Fibroblast of skin of right biceps (primary cell): ENCODE data around the gene CSNK2A1.
A peak's percentile ranks its signal among the peaks of the same experiment; 100 is the strongest.

Experiments
- DNase-seq: peaks from one replicate; pipeline ENCODE4 v3.0.0-alpha.2; 2013

Gene CSNK2A1

DNA sequence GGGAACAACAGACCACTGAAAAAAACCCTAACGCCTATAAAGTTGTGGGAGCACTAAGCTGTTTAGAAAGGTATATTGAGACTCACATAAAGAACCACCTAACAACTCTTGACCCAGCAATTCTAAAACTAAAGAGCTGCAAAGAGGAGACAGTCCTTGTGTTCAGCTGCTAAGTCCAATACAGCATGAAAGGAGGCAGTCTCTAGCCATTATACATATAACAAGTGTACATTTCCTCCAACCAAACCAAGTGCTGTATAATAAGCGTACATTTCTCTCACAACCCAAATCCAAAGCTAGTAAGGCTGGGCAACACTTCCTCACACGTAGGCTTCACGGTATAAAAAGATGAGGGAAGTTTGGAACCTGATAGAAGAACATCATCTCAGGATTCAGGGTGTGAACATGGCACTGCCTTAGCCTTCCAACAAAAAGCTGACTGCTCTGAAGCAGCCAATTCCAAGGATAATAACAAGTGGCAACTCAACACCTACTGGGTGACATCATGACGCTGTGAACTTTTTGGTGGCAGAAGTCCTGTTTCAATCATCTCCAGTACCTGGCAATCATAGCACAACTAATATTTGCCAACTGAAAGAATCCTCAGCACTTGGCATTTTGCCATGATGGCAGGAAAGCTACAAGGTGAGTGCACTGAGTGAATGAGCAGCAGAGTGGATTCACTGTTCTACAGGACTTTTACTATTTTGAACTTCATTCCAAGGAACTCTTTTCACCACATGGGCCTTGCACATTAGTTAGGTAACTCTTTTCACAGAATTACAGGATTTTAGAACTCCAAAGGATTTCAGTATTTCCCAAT lies 97.9 kb downstream of the CSNK2A1 start:
- no peak for DNase-seq

DNA sequence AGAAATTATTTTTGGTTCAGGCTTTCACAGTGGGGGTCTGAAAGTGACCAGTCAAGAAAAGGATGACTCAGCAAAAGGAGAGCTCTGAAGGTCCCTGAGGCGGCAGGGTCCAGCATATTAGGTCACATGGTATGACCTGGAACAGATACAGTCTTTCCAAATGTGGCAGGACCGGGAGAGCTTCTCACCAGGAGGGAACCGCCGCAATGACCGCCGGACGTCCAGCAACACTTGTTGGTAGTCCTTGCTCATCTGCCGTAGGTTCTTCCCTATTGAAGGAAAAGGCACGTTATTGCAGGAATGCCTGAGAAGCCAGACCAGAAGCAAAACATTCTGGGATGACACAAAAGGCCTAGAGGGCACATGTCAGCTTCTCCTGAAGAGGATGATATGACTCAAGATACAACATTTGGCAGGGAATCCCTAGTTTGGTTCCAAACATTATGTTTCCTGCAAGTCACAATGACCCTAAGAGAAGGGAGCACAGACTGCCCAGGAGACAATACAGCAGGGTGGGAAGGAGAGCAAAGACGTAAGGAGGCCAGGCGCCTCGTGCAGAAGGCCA lies 98.6 kb downstream of the CSNK2A1 start:
- peak; percentile 28 for DNase-seq

DNA sequence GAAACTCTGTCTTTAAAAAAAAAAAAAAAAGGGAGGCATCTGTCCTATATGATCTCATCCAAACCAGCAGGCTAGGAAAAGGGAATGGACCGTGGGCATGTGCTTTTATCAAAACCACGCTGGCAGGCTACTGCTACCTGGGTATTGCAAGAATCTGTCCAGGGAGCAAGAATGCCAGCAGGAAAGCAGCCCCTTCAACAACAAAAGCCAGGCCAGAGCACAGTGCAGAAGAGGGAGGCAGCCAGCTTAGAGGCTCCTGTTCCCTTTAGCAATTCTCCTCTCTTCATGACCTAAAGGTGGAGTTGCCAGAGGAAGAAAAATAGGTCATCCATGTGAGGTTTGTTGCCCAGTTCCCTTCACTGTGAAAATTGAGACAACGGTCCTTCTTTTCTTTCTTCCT lies 99.5 kb downstream of the CSNK2A1 start:
- no peak for DNase-seq

DNA sequence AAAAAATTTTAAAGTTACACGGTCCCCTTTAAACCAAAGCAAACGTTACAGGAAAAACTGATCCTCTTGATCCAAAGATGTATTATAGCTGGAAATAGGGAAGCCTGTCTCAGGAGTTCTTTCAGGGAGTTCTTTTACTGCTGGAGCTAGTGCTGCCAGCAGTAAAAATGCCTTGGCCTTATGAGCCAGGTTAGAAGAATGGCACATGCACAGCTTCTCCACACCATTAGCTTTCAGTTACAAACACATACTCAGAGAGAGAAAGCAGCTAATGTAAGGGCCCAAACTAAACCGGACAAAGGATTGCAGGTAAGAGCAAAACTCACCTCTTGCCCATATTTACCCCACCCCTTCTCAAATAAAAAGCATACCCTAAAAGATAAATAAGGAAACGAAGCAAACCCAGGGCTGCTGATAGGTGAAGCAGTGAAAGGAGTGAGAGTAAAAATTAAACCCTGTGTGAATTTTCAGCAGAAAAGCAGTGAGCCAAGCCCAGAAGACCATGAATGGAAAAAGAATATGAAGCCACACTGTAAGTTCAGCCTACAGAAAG lies 100.3 kb downstream of the CSNK2A1 start:
- no peak for DNase-seq

- DNase-seq, result peak; percentile 24
Measured at GRCh38 chr20:440636-441035, 103.0 kb downstream of the CSNK2A1 start.

GRCh38 chr20:440148-440547 lies 103.4 kb downstream of the CSNK2A1 start:
- DNase-seq, result no peak

DNA sequence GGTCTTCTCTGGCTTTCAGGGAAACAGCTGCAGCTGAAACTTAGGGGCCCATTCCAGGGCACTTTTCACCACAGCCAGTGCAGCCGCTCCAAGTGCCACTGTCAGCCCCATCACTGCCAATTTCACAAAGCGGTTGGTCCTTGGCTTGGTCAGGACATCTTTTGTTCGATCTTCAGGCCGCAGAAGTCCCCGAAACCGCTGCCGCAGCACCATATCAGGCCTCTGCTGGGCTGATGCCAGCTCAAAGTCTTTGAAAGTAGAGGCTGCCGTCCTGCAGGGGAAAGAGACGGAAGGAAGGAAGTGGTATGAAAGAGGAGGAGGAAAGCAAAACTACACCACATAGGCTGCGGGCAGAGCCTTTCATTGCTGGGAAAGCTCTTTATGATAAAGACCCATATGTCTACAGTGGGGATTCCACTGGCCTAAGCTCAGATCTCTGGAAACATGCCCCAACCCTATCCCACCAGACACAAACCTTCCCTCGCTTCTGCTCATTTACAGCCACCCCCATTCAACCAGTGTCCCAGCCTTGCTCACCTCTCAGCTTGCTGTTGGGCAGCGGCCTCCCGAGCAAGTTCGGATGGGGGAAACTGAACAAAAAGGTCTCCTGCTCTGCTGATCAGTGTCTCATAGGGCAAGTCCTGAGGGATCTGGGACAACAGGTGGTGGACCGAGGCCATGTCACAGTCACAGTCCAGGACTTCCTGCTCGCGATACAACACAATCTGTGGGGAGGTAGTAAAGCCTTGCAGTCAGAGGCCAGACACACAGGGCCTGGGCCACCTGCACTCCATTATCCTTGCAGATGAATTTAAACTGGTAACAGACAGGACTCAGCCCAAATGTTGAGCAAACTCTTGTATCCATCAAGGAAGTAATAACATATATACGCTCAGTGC lies 104.8 kb downstream of the CSNK2A1 start:
- no peak for DNase-seq

- no peak for DNase-seq
Measured at GRCh38 chr20:437787-438486, 105.7 kb downstream of the CSNK2A1 start.

DNA sequence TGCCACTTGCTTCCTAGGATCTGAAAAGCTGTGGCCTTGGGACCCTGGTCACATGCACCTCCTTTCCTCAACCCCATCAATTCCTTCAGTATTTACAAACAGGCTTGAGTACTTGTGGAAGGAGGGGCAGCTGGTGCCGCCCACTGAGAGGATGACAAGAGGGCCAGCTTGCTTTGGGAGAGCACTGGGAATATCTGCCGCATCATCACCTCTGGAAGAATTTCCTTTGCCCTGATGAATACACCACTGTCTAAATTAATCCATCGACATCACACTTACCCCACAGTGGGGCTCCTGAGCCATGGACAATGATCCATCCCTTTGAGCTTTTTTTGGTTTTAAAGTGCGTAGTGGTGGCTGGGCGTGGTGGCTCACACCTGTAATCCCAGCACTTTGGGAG lies 107.1 kb downstream of the CSNK2A1 start:
- DNase-seq, result no peak

DNA sequence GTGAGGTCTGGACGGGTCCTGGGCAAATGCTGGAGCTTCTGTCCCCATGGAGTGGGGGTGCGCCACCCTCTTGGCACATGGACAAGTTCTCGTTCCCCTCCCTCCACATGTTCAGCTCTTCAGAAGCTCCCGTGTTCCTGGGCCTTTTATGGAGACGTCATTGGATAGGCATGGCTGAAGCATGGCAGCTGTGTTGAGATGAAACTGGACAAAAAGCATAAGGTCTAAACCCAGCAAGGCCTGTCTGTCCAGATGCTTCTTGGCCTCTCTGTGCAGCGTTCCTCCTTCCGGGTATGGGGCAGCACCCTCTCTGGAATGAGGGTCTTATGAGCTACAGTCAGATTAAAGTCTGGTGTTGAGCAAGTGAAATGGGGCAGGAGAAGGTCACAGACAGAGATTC lies 108.0 kb downstream of the CSNK2A1 start:
- DNase-seq, result no peak

DNA sequence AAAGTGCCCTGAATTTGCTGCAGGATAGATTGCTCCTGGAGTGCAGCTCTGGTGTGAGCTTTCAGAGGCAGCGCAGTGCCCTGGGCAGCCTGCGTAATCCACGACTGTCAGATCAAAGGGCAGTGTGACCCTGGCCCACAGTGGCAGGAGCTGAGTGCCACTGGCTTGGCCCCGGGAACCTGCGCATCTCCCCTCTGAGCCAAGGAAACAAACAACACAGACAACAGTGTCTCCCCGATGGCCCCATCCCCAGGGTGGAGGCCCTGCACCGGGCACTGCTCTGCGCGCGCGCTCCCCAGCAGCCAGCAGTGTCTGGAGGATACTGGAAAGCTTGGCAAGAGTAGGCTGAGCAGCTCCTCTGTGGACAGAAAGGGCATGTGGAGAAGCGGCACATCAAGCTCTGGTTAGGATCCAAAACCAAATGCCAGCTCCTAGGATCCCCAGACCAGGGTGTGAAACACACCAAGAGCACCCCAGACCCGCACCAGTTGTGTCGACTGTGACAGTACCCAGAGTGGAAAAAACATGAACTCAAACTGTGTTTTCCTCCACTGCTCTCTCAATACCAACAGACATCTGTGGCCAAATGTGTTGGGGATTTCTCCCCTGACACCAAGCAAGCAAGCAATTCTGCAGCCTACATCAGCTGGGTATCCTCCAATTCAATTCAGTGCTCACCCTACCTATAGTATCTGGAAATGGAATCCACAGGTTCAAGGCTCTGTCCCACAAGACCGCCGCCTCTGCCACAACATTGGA lies 108.8 kb downstream of the CSNK2A1 start:
- DNase-seq, result no peak

GRCh38 chr20:434221-434620 lies 109.4 kb downstream of the CSNK2A1 start:
- no peak for DNase-seq

DNA sequence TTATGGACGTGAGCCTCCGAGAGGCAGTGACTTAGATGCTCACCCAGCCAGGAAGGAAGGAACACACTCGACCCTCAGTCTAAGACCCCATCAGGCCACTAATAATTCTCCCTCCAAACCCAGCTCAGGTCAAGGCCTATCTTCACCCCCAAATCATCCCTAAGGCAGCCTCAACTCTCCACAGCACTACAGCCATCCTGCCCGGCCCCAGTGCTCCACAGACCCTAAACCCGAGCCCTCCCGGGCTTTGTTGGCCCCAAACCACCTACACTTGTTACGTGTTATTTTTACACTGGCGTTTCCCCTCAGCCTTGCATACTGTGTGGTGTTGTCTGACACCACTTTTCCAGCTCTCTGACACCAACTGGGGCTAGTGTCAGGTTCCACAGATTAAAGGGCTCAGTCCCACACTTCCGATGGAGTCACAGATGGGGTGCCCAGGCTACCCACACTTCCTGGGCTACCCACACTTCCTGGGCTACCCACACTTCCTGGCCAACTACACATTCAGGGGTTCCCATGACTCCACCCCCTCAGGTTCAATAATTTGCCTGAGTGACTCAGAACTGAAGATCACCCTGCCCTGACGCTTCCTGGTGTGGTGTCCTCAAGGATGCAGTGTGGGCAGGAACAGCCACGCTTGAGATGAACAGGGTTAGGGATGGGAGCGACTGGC lies 110.2 kb downstream of the CSNK2A1 start:
- DNase-seq, result no peak

GRCh38 chr20:432677-433299 lies 110.8 kb downstream of the CSNK2A1 start:
- no peak for DNase-seq

DNA sequence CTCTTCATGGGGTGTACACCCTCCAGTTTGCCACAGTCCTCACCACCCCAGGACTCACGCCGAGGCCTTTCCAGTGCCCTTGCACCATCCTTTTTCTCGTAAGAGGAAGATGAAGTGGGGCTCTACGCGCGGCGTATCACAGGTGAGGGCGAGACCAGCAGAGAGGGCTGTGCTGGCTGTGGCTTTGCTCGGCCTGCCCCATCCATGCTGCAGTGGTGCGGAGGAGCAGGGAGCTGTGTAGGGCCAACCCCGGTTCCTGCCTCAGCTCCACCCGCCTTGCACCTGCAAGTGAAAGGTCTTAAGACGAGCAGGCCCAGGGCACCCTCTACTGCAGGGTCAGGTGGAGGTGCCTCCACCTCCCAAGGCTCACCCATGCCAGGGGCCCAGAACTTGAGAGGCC lies 111.4 kb downstream of the CSNK2A1 start:
- DNase-seq, result no peak

- DNase-seq, result peak; percentile 67
Measured at GRCh38 chr20:431012-431904, 112.3 kb downstream of the CSNK2A1 start.

- DNase-seq, result no peak
Measured at GRCh38 chr20:430091-430999, 113.2 kb downstream of the CSNK2A1 start.

- no peak for DNase-seq
Measured at GRCh38 chr20:428658-429200, 114.9 kb downstream of the CSNK2A1 start.
